IPS-18a (cell line): ENCODE measurements around the gene CSRP1.
"Not testable (repeated sequence)": the region's sequence is repeated elsewhere in the genome, so short reads cannot be mapped to it uniquely, and the experiment has no call there.

Experiments
- H3K27ac ChIP-seq: one replicate; pipeline ENCODE4 v1.5.1; 2013; ENCODE audit warnings: low read length
- H3K27me3 ChIP-seq: one replicate; pipeline ENCODE4 v1.6.1; 2013; ENCODE audit warnings: mild to moderate bottlenecking, low read length; ENCODE audit not compliant: control insufficient read depth, insufficient read depth
- H3K36me3 ChIP-seq: one replicate; pipeline ENCODE4 v1.6.1; 2013; ENCODE audit warnings: low read depth, low read length; ENCODE audit not compliant: control insufficient read depth
- H3K4me1 ChIP-seq: one replicate; pipeline ENCODE4 v1.6.1; 2013; ENCODE audit warnings: low read depth, low read length; ENCODE audit not compliant: control insufficient read depth
- H3K4me3 ChIP-seq: one replicate; pipeline ENCODE4 v1.5.1; 2013; ENCODE audit warnings: low read length
- H3K9ac ChIP-seq: one replicate; pipeline ENCODE4 v1.6.1; 2013; ENCODE audit warnings: mild to moderate bottlenecking, low read length, moderate library complexity
- H3K9me3 ChIP-seq: one replicate; pipeline ENCODE4 v1.6.1; 2013; ENCODE audit warnings: low read depth, low read length; ENCODE audit not compliant: control insufficient read depth

Gene CSRP1

DNA sequence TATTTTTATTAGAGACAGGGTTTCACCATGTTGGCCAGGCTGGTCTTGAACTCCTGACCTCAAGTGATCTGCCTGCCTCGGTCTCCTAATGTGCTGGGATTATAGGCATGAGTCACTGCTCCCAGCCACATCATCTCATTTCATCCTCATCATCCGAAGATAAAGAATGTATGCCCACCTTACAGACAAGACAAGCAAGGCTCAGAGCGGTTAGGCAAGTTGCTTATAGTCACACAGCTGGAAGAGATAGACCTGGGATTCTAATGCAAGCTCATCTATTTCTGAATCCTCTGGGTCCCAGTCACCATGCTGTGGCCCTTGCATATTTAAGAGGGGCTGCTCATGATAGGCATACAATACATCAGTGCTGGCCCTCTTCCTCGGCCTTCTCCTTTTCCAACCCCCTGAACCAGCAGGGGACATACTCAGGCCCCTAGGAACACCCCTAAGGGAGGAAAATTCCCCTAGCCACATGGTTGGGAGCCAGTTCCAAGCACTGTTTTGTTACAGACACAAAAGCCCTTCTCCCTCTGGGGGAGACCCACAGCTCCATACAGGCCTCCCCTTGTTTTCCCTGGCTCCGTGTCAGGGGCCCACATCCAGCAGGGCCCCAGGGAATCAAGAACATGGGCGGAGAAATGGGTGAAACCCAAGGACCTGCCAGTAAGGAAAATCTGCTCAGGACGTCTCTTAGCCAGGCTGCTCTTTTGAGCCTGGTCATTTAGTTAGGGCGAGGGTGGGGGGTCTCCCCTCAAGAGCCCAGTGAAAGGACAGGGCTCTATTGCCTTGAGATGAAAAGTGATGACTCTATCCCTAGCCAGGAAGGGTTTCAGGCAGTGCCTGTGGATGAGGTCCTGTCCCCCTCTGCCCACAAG, 6.9 kb downstream of the CSRP1 start:
- no peak overlapping the region for H3K4me3 ChIP-seq
- peak overlapping the region; percentile 20 for H3K9ac ChIP-seq
- H3K9me3 ChIP-seq = no peaks in the 10 kb centered on the region
- peaks cover 28% of the 10 kb centered on the region for H3K4me1 ChIP-seq
- no peaks in the 10 kb centered on the region for H3K27me3 ChIP-seq
- no peaks in the 10 kb centered on the region for H3K36me3 ChIP-seq
- H3K27ac ChIP-seq = no peak overlapping the region

DNA sequence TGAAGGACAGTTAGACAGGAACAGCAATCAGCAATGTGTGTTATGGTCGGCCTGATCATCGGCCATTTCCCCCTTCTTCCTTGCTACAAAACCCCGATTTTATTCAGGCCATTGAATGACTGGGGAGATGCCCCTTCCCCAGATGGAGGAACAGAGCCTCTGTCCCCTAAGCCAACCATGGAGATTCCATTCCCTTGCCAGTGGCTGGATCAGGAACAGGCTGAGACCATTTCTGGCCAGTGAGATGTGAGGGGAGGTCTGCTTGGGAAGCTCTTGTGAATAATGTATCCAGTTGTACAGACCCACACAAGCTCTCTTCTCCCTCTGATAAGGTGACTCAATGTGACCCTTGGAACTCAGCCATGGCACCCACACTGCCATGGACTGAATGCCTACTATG, 7.7 kb downstream of the CSRP1 start:
- Histone ChIP-seq H3K4me1 (peaks cover 28% of the 10 kb centered on the region), H3K9me3 (no peaks in the 10 kb centered on the region), H3K9ac (no peak overlapping the region), H3K27me3 (no peaks in the 10 kb centered on the region), H3K4me3 (no peak overlapping the region), H3K27ac (no peak overlapping the region), H3K36me3 (no peaks in the 10 kb centered on the region)

DNA sequence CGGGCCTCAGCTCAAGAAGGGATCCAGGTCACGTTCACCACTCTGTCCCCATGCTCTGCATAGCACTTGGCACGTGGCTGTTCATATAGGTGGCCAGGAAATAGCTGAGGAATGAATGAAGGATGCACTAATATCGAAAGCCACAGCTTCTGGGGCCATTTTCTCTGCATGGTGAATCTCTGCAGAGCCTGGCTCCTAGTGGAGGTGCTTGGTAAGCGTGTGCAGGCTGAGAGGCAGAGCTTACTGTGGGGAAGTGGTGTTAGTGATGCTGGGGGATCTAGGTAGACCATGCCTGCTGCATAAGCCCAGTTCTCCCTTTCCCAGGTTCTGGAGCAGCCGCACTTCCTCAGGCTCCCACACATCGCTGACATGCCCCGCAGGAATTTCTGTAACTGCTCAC, 8.3 kb downstream of the CSRP1 start:
- peaks cover 22% of the 10 kb centered on the region for H3K4me1 ChIP-seq
- no peaks in the 10 kb centered on the region for H3K27me3 ChIP-seq
- H3K9ac ChIP-seq = no peak overlapping the region
- no peak overlapping the region for H3K4me3 ChIP-seq
- no peaks in the 10 kb centered on the region for H3K36me3 ChIP-seq
- H3K9me3 ChIP-seq = no peaks in the 10 kb centered on the region
- H3K27ac ChIP-seq = no peak overlapping the region

DNA sequence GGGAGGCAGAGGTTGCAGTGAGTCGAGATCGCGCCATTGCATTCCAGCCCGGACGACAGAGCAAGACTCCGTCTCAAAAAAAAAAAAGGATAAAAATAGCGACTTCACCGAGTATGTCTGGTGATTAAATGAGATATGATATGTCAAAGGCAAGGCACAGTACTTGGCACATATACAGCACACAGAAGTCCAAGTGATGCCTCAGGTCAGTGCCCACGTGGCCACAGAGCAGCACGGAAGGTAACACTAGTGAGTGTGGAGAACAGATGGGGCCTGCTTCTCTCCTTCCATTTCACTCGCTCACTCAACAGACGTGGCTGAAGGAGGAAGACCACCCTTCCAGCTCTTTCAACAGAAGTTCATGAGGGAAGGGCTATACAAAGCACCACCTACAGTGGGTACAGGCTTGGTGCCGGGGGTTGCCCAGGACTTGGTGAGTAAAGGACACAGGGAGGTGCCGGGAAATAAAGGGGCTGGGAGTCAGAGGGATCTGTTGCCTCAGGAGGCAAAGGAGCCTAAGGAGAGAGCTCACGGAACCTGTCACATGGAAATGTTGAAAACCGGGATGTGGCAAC, 8.9 kb downstream of the CSRP1 start:
- Histone ChIP-seq H3K4me1 (peaks cover 20% of the 10 kb centered on the region), H3K36me3 (no peaks in the 10 kb centered on the region)

DNA sequence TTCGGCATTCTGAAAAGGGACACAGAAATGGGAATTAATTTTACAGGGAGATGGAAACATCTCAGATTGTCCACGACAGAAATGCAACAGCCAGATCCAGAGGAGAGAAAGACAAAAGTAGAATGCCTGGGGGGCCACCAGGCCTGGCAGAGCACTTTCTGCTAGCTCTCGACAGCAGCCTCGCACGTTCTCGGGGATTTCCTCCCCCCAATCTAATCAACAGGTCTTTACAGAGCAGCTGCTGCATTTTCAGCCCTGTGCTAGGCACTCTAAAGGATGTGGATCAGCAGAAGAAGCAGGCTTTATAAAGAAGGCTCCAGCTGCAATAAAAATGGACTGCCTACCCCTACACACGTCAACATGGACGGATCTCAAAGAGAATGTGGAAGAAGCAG, 10.6 kb downstream of the CSRP1 start:
- H3K9ac ChIP-seq = no peak overlapping the region
- no peak overlapping the region for H3K4me3 ChIP-seq
- H3K9me3 ChIP-seq = no peaks in the 10 kb centered on the region
- peaks cover 14% of the 10 kb centered on the region for H3K4me1 ChIP-seq
- H3K27me3 ChIP-seq = no peaks in the 10 kb centered on the region
- H3K27ac ChIP-seq = no peak overlapping the region
- H3K36me3 ChIP-seq = no peaks in the 10 kb centered on the region

More for the DNA sequence above, 8.9 kb downstream of the CSRP1 start:
- Histone ChIP-seq H3K27me3 (no peaks in the 10 kb centered on the region), H3K9ac (no peak overlapping the region), H3K4me3 (no peak overlapping the region), H3K27ac (no peak overlapping the region), H3K9me3 (no peaks in the 10 kb centered on the region)

DNA sequence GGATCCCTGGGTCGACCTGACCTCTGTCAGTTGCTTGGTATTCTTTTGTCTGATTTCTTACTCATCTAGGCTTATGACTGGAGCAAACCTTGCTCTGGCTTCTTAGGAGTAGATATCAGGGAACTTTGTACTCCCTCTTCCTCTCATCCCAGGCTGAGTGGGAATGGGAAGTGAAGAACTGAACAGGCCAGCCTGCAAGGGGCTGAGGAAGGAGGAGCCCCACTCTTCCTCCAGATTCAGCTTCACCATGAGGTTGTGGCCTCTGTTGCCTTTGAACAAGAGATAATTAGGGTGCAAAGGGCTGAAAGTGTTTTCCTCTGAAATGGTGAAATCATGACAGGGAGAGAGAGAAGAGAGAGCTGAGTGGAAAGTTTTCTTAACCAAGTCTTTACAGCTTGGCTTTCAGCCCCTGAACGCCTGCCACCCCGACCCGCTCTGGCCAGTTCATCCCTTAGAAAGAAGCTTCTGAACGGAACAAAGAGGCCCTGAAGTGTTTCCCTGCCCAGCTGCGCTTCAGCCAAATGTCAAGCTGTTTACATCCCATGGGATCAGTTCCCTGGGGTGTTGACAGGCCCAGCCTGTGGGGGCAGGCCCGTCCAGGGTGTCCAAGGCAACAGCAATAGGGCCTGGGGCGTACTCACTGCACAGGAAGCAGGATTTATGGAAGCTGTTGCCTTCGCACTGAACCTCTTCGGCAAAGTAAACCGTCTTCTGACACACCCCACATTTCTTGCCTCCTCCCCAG, 11.2 kb downstream of the CSRP1 start:
- H3K27me3 ChIP-seq = no peaks in the 10 kb centered on the region
- peaks cover 9% of the 10 kb centered on the region for H3K4me1 ChIP-seq
- no peaks in the 10 kb centered on the region for H3K36me3 ChIP-seq
- no peak overlapping the region for H3K4me3 ChIP-seq
- H3K27ac ChIP-seq = no peak overlapping the region
- H3K9ac ChIP-seq = no peak overlapping the region
- H3K9me3 ChIP-seq = no peaks in the 10 kb centered on the region

DNA sequence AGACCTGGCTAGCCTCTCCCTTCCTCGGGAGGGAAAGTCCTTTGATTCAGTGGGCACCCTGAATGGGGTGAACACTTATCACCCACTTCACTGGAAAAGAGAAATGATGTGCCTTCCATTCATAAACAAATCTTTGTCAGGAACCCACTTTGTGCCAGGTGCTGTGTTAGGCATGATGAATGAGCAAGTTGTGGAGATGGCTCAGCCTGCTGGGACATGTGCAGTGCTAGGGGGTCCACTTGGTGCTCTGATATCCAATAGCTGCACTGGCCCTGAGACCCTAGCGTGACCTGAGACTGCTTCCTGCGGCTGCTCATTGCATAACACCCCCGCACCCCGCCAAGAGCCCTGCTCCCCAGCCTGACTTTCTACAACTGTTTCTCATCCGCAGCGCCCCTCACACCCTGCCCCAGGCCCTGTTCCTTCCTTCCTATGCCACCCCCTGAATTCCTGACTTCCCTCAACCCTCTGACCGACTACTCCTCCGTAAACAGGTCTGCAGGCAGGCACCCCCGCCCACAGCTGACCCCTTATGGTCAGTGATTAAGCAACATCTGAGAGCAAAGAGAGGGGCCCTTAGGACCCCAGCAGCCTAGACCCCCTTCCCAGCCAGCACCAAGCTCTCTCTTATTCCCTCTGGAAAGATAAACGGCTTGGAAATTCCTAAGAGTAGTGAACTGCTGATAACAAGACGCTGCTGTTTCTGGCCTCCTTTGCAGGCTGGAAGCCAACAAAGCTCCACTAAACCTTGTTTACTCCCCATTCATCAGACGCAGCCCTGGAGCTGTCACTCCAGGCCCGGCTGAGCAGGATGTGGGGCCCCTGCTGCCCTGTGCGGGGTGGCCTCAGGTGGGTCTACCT, 12.9 kb downstream of the CSRP1 start:
- no peaks in the 10 kb centered on the region for H3K36me3 ChIP-seq
- no peak overlapping the region for H3K27ac ChIP-seq

DNA sequence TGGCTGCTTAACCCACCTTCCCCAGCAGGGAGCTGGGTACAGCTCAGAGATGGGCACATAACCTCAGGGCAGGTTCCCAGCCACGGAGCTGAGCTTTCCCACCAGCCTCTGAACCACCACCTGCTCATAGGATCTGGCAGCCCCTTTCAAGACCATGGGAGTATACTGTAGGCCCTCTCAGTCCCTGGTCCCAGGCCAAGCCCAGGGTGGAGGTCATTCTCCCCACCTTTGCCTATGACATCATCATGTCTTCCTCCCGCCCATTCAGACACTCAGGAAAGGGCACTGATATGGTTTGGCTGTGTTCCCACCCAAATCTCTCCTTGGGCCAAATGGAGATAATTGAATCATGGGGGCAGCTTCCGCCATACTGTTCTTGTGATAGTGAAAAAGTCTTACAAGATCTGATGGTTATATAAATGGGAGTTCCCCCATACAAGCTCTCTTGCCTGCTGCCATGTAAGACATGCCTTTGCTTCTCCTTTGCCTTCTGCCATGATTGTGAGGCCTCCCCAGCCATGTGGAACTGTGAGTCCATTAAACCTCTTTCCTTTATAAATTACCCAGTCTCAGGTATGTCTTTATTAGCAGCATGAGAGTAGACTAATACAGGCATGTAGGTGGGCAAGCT, 13.8 kb downstream of the CSRP1 start:
- H3K27ac ChIP-seq, H3K9ac ChIP-seq, H3K4me1 ChIP-seq, H3K27me3 ChIP-seq, H3K9me3 ChIP-seq, H3K4me3 ChIP-seq, H3K36me3 ChIP-seq: not testable (repeated sequence)

More for the DNA sequence above, 12.9 kb downstream of the CSRP1 start:
- Histone ChIP-seq H3K27me3 (no peaks in the 10 kb centered on the region), H3K9ac (no peak overlapping the region), H3K4me3 (no peak overlapping the region), H3K4me1 (no peaks in the 10 kb centered on the region), H3K9me3 (no peaks in the 10 kb centered on the region)

DNA sequence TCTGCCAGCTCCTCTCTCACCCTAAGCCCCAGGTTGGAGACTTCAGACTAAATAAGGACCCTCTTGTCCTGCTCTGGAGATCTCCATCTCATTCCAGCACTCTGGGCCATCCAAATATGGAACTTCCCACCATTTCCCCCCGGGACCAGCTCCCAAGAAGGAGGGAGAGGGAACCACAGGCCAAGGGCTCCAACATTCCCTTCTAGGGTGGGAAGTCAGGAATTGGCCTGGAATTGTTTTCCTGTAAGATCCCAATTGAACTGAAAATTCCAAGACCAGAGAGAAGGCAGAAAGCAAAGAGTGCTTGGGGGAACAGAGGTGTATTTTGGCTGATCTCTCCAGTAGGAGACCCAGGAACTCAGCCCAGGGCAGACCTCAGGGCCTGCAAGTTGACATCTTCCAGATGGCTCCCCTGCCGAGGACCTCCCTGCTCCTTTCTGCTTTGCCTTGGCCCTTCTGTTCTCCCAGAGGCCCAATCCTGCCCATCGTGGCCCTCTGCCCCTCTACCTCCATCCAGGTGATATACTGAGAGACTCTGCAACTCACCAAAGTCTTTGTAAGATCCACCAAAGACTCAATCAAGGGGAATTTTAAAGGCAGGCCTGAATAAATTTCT, 14.9 kb downstream of the CSRP1 start:
- no peaks in the 10 kb centered on the region for H3K9me3 ChIP-seq
- H3K27me3 ChIP-seq = no peaks in the 10 kb centered on the region
- H3K4me3 ChIP-seq = no peak overlapping the region
- H3K36me3 ChIP-seq = no peaks in the 10 kb centered on the region
- H3K9ac ChIP-seq = no peak overlapping the region
- no peaks in the 10 kb centered on the region for H3K4me1 ChIP-seq
- no peak overlapping the region for H3K27ac ChIP-seq

DNA sequence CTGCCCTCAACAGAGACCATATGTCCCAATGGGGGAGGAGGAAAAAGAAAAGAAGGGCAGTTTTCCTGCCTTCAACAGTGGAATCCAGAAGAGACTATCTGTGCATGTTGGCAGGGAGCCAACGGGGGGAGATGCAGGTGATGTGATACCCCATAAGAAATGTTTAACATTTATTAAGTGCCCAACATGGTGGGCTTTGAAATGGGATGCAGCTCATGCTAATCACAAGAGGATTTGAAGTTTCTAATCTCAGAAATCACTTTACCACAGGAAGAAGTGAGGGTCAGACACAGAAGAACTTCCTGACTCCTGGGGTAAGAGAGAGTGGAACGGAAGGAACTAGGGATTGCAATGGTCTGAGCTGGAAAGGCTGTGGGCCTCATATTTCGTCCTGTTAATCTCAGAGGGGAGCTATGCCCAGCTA, 16.2 kb downstream of the CSRP1 start:
- Histone ChIP-seq H3K9ac (no peak overlapping the region), H3K27me3 (no peaks in the 10 kb centered on the region), H3K4me3 (no peak overlapping the region), H3K27ac (no peak overlapping the region), H3K9me3 (no peaks in the 10 kb centered on the region), H3K4me1 (no peaks in the 10 kb centered on the region), H3K36me3 (no peaks in the 10 kb centered on the region)
